DMS 273 treated with DMSO at 0.1 percent for 48 hours (cell line): Measurements from ENCODE around the gene CLCA4.
"Not testable (repeated sequence)": the region's sequence is repeated elsewhere in the genome, so short reads cannot be mapped to it uniquely, and the experiment has no call there.

Experiments
- DNase-seq: peaks from one replicate; lab custom pipeline; 2025; lab: John Stamatoyannopoulos, UW

The CLCA4 gene, protein sequence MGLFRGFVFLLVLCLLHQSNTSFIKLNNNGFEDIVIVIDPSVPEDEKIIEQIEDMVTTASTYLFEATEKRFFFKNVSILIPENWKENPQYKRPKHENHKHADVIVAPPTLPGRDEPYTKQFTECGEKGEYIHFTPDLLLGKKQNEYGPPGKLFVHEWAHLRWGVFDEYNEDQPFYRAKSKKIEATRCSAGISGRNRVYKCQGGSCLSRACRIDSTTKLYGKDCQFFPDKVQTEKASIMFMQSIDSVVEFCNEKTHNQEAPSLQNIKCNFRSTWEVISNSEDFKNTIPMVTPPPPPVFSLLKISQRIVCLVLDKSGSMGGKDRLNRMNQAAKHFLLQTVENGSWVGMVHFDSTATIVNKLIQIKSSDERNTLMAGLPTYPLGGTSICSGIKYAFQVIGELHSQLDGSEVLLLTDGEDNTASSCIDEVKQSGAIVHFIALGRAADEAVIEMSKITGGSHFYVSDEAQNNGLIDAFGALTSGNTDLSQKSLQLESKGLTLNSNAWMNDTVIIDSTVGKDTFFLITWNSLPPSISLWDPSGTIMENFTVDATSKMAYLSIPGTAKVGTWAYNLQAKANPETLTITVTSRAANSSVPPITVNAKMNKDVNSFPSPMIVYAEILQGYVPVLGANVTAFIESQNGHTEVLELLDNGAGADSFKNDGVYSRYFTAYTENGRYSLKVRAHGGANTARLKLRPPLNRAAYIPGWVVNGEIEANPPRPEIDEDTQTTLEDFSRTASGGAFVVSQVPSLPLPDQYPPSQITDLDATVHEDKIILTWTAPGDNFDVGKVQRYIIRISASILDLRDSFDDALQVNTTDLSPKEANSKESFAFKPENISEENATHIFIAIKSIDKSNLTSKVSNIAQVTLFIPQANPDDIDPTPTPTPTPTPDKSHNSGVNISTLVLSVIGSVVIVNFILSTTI

GRCh38 chr1:86546787-86547221, at the start of gene CLCA4:
TSS of gene CLCA4 (plus strand) at chr1:86547078. CDS start at chr1:86547120, 42 bp downstream.
- no peak for DNase-seq

DNA sequence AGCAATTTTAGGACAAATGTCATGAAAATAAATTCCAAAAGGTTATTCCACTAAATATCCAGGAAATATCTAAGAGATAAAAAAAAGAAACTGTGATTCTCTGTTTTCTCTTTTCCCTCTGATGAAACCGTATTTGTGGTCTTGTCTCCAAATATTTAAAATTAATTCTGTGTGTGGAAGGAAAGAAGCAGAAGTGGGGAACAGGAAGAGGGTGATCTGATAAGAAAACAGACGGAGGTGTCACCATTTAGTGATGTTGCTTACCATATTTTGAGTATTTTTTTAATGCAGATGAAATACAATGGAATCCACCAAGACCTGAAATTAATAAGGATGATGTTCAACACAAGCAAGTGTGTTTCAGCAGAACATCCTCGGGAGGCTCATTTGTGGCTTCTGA, 48.6 kb upstream of the CLCA4 start:
- no peak for DNase-seq

GRCh38 chr1:86499987-86500593, 46.8 kb upstream of the CLCA4 start:
- DNase-seq: peak; percentile 4

DNA sequence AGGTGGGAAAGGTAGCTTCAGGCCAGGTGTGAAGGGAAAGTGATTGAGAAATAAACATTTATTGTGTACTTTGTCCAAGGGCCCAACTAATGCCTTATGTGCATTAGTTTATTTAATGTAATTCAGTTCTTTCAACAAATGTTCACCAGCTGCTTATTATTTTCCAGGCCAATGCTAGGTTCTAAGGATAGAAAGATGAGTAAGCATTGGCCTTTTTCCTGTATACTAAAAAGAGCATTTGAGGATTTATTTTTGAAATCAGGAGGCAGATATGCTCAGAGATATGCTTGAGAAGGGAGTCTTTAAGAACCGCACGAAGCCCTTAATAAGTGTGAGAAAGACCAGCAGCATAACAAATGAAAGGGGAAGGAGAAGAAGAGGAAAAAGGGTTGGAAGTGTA, 46.2 kb upstream of the CLCA4 start:
- DNase-seq: no peak

DNA sequence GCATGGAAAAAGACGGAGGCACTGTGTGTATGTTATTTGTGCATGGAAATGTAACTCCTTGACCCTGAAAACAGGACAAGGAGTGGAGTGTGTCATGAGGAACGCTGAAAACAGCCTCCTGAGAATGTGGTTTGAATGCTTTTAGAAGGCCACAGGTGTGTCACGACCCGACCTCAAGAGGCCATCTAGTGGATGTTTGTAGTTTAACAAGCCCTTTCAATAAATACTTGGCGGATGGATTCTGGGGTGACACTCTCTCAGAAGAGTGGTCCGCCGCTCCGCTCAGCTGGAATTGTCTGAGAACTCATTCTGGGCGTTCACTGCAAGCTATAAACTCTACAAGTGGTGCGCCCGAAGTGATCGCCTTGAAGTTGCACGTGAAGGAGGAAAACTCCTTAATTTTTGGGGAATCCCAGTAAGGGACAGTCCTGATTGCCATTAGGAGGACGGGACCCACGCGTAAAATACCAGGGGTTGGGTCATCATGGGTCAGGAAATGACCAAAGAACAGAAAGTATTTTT, 44.7 kb upstream of the CLCA4 start:
- DNase-seq: not testable (repeated sequence)

GRCh38 chr1:86502721-86503405, 44.0 kb upstream of the CLCA4 start:
- DNase-seq: no peak

GRCh38 chr1:86503406-86504136, 43.3 kb upstream of the CLCA4 start:
- DNase-seq: no peak

GRCh38 chr1:86504137-86504479, 42.8 kb upstream of the CLCA4 start:
- no peak for DNase-seq

DNA sequence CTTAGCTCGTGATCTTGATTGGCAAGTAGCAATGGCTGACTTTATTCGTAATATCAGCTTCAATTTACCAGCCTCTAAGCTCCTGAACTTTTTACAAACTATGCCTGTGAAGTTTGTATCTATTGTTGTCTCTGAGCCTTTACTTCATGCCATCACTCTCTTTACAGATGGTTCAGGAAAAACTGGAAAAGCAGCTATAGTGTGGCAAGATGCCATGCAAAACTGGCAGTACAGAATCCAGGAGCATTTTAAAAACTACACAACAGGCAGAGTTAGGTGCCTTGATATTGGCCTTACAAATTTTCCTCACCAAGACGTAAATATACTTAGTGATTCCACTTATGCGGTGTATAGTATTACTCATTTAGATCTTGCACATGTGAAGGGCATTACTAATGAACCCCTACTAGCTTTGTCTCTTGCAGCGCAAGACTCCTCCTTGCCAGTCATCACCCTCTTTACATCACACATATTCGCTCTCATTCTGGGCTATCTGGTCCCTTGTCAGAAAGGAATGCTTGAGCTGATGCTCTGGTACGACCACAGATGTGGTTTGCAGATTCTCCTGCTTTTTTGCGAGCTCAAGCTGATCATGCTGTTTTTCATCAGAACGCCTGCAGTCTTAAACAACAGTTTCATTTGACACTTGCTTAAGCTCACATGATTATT, 41.8 kb upstream of the CLCA4 start:
- no peak for DNase-seq

GRCh38 chr1:86505564-86505902, 41.3 kb upstream of the CLCA4 start:
- DNase-seq: no peak

GRCh38 chr1:86507935-86508582, 38.8 kb upstream of the CLCA4 start:
- no peak for DNase-seq

GRCh38 chr1:86508583-86508969, 38.3 kb upstream of the CLCA4 start:
- no peak for DNase-seq

DNA sequence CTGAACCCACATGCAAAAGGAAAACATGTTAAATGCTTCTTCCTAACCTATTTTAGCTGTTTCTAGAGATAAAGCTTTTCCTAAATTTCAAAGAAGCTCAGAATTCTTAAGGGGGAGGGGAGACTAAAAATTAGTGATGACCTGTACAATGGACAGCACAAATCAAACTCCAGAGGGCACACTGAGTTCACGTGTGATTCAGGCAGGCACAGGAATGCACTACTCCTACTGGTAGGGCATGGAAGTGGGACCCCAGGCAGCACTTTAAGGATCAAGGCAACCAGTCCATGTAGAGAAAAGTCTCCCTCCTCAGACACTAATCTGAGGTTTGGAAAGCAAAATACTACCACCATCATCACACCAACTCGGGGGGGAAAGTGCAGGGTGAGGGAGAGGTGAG, 31.3 kb upstream of the CLCA4 start:
- no peak for DNase-seq

- no peak for DNase-seq
Observed at GRCh38 chr1:86516335-86516734, 30.5 kb upstream of the CLCA4 start.

- DNase-seq: no peak
Observed at GRCh38 chr1:86517336-86517735, 29.5 kb upstream of the CLCA4 start.

GRCh38 chr1:86520789-86521521, 25.9 kb upstream of the CLCA4 start:
- no peak for DNase-seq

- no peak for DNase-seq
Observed at GRCh38 chr1:86521522-86521891, 25.4 kb upstream of the CLCA4 start.

GRCh38 chr1:86522240-86522639, 24.6 kb upstream of the CLCA4 start:
- DNase-seq: no peak

GRCh38 chr1:86523670-86524354, 23.1 kb upstream of the CLCA4 start:
- no peak for DNase-seq
